ENCODE results near the gene PTPRG.

DNA sequence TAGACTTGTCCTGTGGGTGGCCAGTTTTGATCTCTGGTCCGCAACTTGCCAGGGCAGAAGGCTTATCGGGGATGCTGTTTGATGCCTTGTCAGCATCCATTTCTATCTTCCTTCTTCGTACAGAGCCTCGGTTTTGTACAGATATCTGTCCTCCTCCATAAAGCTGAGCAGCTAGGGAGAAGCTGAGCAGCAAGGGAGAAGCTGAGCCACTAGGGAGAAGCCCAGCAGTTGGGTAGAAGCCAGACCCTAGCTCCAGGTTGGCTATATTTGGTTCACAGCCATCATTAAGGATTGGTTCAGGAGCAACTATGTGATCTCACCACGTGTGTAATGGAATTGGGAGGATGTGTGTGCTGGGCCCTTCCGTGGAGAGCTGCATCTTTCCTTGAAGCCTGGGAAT lies 46.7 kb downstream of the PTPRG start:
- TF ChIP-seq CTCF (conservative IDR thresholded peaks at IDR 0.05; ENCODE audit: low read depth in 2 of 2) (no peak), POLR2AphosphoS5 (IDR thresholded peaks at IDR 0.05; ENCODE audit: low read depth) (no peak), EZH2phosphoT487 (IDR thresholded peaks at IDR 0.05; ENCODE audit: unreplicated experiment) (no peak), NANOG (IDR thresholded peaks at IDR 0.05; ENCODE audit: borderline replicate concordance) (no peak), EZH2 (IDR thresholded peaks at IDR 0.05; ENCODE audit: low read depth, unreplicated experiment) (no peak), REST (IDR thresholded peaks at IDR 0.05; ENCODE audit: unreplicated experiment) (no peak), CREB1 (CRISPR knock-in tag; IDR thresholded peaks at IDR 0.05; ENCODE audit: low read depth) (no peak), ETS1 (IDR thresholded peaks at IDR 0.05) (no peak)
- TF ChIP-seq, protein P1, sequence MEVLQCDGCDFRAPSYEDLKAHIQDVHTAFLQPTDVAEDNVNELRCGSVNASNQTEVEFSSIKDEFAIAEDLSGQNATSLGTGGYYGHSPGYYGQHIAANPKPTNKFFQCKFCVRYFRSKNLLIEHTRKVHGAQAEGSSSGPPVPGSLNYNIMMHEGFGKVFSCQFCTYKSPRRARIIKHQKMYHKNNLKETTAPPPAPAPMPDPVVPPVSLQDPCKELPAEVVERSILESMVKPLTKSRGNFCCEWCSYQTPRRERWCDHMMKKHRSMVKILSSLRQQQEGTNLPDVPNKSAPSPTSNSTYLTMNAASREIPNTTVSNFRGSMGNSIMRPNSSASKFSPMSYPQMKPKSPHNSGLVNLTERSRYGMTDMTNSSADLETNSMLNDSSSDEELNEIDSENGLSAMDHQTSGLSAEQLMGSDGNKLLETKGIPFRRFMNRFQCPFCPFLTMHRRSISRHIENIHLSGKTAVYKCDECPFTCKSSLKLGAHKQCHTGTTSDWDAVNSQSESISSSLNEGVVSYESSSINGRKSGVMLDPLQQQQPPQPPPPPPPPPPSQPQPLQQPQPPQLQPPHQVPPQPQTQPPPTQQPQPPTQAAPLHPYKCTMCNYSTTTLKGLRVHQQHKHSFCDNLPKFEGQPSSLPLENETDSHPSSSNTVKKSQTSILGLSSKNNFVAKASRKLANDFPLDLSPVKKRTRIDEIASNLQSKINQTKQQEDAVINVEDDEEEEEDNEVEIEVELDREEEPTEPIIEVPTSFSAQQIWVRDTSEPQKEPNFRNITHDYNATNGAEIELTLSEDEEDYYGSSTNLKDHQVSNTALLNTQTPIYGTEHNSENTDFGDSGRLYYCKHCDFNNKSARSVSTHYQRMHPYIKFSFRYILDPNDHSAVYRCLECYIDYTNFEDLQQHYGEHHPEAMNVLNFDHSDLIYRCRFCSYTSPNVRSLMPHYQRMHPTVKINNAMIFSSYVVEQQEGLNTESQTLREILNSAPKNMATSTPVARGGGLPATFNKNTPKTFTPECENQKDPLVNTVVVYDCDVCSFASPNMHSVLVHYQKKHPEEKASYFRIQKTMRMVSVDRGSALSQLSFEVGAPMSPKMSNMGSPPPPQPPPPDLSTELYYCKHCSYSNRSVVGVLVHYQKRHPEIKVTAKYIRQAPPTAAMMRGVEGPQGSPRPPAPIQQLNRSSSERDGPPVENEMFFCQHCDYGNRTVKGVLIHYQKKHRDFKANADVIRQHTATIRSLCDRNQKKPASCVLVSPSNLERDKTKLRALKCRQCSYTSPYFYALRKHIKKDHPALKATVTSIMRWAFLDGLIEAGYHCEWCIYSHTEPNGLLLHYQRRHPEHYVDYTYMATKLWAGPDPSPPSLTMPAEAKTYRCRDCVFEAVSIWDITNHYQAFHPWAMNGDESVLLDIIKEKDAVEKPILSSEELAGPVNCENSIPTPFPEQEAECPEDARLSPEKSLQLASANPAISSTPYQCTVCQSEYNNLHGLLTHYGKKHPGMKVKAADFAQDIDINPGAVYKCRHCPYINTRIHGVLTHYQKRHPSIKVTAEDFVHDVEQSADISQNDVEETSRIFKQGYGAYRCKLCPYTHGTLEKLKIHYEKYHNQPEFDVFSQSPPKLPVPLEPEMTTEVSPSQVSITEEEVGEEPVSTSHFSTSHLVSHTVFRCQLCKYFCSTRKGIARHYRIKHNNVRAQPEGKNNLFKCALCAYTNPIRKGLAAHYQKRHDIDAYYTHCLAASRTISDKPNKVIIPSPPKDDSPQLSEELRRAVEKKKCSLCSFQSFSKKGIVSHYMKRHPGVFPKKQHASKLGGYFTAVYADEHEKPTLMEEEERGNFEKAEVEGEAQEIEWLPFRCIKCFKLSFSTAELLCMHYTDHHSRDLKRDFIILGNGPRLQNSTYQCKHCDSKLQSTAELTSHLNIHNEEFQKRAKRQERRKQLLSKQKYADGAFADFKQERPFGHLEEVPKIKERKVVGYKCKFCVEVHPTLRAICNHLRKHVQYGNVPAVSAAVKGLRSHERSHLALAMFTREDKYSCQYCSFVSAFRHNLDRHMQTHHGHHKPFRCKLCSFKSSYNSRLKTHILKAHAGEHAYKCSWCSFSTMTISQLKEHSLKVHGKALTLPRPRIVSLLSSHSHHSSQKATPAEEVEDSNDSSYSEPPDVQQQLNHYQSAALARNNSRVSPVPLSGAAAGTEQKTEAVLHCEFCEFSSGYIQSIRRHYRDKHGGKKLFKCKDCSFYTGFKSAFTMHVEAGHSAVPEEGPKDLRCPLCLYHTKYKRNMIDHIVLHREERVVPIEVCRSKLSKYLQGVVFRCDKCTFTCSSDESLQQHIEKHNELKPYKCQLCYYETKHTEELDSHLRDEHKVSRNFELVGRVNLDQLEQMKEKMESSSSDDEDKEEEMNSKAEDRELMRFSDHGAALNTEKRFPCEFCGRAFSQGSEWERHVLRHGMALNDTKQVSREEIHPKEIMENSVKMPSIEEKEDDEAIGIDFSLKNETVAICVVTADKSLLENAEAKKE (CRISPR knock-in tag; IDR thresholded peaks at IDR 0.05), result no peak

All from GM23338 (cell line).